A549 (cell line): ENCODE measurements around the gene RANGRF. TPM values are rescaled to one million over a fixed set of nuclear protein-coding genes. Genes with fewer than 3 reads are reported as not detected.

Source experiments
- ATAC-seq, 2 experiments: fragments of 200-7000 bp in 1 of 2; fragments of >200 bp in 1 of 2; cut with Nextera tagmentation in 1 of 2; cut with Tn5 transposase in 1 of 2; 3 replicates each; pipeline versions ENCODE4 v1.8.0 to v1.9.1; 2018 to 2020; ENCODE audit warnings: mild to moderate bottlenecking in 1 of 2, moderate library complexity in 1 of 2
- CTCF ChIA-PET: fragments of 300-600 bp; sonication (Branson Sonifier 250); formaldehyde crosslinking; extraction: SDS; loops from one replicate; lab custom pipeline; 2021; ENCODE audit warnings: antibody characterized with exemption, inconsistent platforms; lab: Yijun Ruan, JAX
- POLR2A ChIA-PET: fragments of 350-600 bp; formaldehyde crosslinking; extraction: SDS; loops from one replicate; lab custom pipeline; 2021; ENCODE audit warnings: antibody characterized with exemption, inconsistent platforms; lab: Yijun Ruan, JAX
- DNase-seq, 2 experiments: peaks; one replicate each; pipeline versions ENCODE4 v3.0.0 to v3.0.0-alpha.2; 2011 to 2016; ENCODE audit warnings: low read depth in 1 of 2, low spot score in 1 of 2
- FAIRE-seq: peaks from 2 replicates; lab custom pipeline; 2011; peaks lifted over from hg19 to GRCh38; lab: Jason Lieb, UNC
- H3K27ac ChIP-seq, 2 experiments: fragments of >200 bp; sonication (Bioruptor Twin); formaldehyde crosslinking; 3 replicates each; pipeline ENCODE4 v1.5.1; 2016 to 2017
- H3K4me1 ChIP-seq: fragments of >200 bp; sonication (Bioruptor Twin); formaldehyde crosslinking; 3 replicates; pipeline ENCODE4 v1.6.1; 2016
- H3K4me2 ChIP-seq: fragments of >200 bp; sonication (Bioruptor Twin); formaldehyde crosslinking; 3 replicates; pipeline ENCODE4 v1.6.1; 2016
- H3K4me3 ChIP-seq: fragments of >200 bp; sonication (Bioruptor Twin); formaldehyde crosslinking; 3 replicates; pipeline ENCODE4 v1.5.1; 2016
- H3K9me3 ChIP-seq: fragments of >200 bp; sonication (Bioruptor Twin); formaldehyde crosslinking; 3 replicates; pipeline ENCODE4 v1.6.1; 2016
- BHLHE40 ChIP-seq: IDR thresholded peaks from 2 replicates; pipeline ENCODE4 v1.6.1; 2012; ENCODE audit warnings: low read depth, low read length, inconsistent platforms
- CBX2 ChIP-seq: fragments of 200-600 bp; sonication (generic); IDR thresholded peaks from 2 replicates; pipeline ENCODE4 v1.6.1; 2016; ENCODE audit warnings: low read depth, mild to moderate bottlenecking, borderline replicate concordance
- CBX8 ChIP-seq: fragments of 200-600 bp; sonication (generic); IDR thresholded peaks from 2 replicates; pipeline ENCODE4 v1.6.1; 2016
- CHD2 ChIP-seq: fragments of 150-350 bp; IDR thresholded peaks from 2 replicates; pipeline ENCODE4 v1.6.1; 2014; ENCODE audit warnings: low read length; ENCODE audit not compliant: partially characterized antibody
- CHD4 ChIP-seq: fragments of 200-600 bp; sonication (generic); IDR thresholded peaks from 2 replicates; pipeline ENCODE4 v1.6.1; 2016; ENCODE audit warnings: antibody characterized with exemption, mild to moderate bottlenecking, borderline replicate concordance
- E2F6 ChIP-seq: IDR thresholded peaks from 2 replicates; pipeline ENCODE4 v1.6.1; 2012; ENCODE audit warnings: low read depth, borderline replicate concordance
- FOSL2 ChIP-seq, 2 experiments: fragments of 450-650 bp in 1 of 2; fragments of >200 bp in 1 of 2; sonication (Bioruptor Twin) in 1 of 2; formaldehyde crosslinking; IDR thresholded peaks; 2 replicates each; pipeline versions ENCODE4 v1.5.0 to v1.6.1; 2016 to 2020; ENCODE audit warnings: mild to moderate bottlenecking in 1 of 2, moderate library complexity in 1 of 2
- FOXS1 ChIP-seq: fragments of 250-450 bp; sonication (Bioruptor Pico); IDR thresholded peaks from 2 replicates; pipeline ENCODE4 v1.5.0; 2020; ENCODE audit warnings: mild to moderate bottlenecking, moderate library complexity
- HDAC2 ChIP-seq: fragments of 200-600 bp; sonication (generic); IDR thresholded peaks from 2 replicates; pipeline ENCODE4 v1.6.1; 2016
- HOXA7 ChIP-seq: fragments of 250-450 bp; sonication (Bioruptor Pico); IDR thresholded peaks from 2 replicates; pipeline ENCODE4 v1.5.0; 2020; ENCODE audit warnings: mild to moderate bottlenecking, moderate library complexity
- HOXB13 ChIP-seq: fragments of 250-450 bp; sonication (Bioruptor Pico); IDR thresholded peaks from 2 replicates; pipeline ENCODE4 v1.5.0; 2020; ENCODE audit warnings: low read depth, mild to moderate bottlenecking, moderate library complexity
- HOXB5 ChIP-seq: fragments of 250-450 bp; sonication (Bioruptor Pico); IDR thresholded peaks from 2 replicates; pipeline ENCODE4 v1.5.0; 2020; ENCODE audit warnings: mild to moderate bottlenecking, moderate library complexity
- KDM1A ChIP-seq: fragments of 200-600 bp; sonication (generic); IDR thresholded peaks from 2 replicates; pipeline ENCODE4 v1.6.1; 2016; ENCODE audit warnings: low read depth, mild to moderate bottlenecking
- MAFK ChIP-seq: fragments of 450-650 bp; IDR thresholded peaks from 2 replicates; pipeline ENCODE4 v1.6.1; 2014; ENCODE audit not compliant: partially characterized antibody
- NPAS2 ChIP-seq: fragments of 250-450 bp; sonication (Bioruptor Pico); IDR thresholded peaks from 2 replicates; pipeline ENCODE4 v1.8.0; 2022; ENCODE audit warnings: mild to moderate bottlenecking, moderate library complexity, borderline replicate concordance
- NR3C1 ChIP-seq: fragments of >200 bp; sonication (Bioruptor Twin); formaldehyde crosslinking; IDR thresholded peaks from 3 replicates; pipeline ENCODE4 v1.6.1; 2017
- POLR2AphosphoS2 ChIP-seq: conservative IDR thresholded peaks from 2 replicates; pipeline ENCODE4 v1.6.1; 2012; ENCODE audit warnings: low read length, improper control_type of control experiment, inconsistent platforms
- RCOR1 ChIP-seq: fragments of 150-350 bp; IDR thresholded peaks from 2 replicates; pipeline ENCODE4 v1.6.1; 2014; ENCODE audit warnings: antibody characterized with exemption, low read length, low read depth
- REST ChIP-seq: fragments of 200-600 bp; sonication (generic); IDR thresholded peaks from 2 replicates; pipeline ENCODE4 v1.6.1; 2016; ENCODE audit warnings: antibody characterized with exemption, mild to moderate bottlenecking, moderate library complexity
- RNF2 ChIP-seq: fragments of 200-600 bp; sonication (generic); IDR thresholded peaks from 2 replicates; pipeline ENCODE4 v1.6.1; 2016; ENCODE audit warnings: low read depth, mild to moderate bottlenecking, antibody characterized with exemption, moderate library complexity, borderline replicate concordance
- SMC3 ChIP-seq: fragments of >200 bp; sonication (Bioruptor Twin); formaldehyde crosslinking; IDR thresholded peaks from 3 replicates; pipeline ENCODE4 v1.6.1; 2018; ENCODE audit warnings: inconsistent platforms
- SREBF2 ChIP-seq: fragments of 450-650 bp; IDR thresholded peaks from 2 replicates; pipeline ENCODE4 v1.6.1; 2014; ENCODE audit warnings: mild to moderate bottlenecking, moderate library complexity
- TFCP2L1 ChIP-seq: fragments of 250-450 bp; sonication (Bioruptor Pico); IDR thresholded peaks from 2 replicates; pipeline ENCODE4 v1.5.0; 2021; ENCODE audit warnings: mild to moderate bottlenecking
- TP53 ChIP-seq: fragments of 250-450 bp; sonication (Bioruptor Pico); IDR thresholded peaks from 2 replicates; pipeline ENCODE4 v1.5.0; 2021; ENCODE audit warnings: mild to moderate bottlenecking, moderate library complexity
- ZFP36 ChIP-seq: fragments of 450-650 bp; IDR thresholded peaks from 2 replicates; pipeline ENCODE4 v1.6.1; 2014; ENCODE audit warnings: borderline replicate concordance; ENCODE audit not compliant: partially characterized antibody
- WGBS: methylation state at CpG from one replicate; pipeline ENCODE4 v1.1.6; 2017; ENCODE audit errors: missing lambda C conversion rate; 5-methylcytosine and 5-hydroxymethylcytosine counted together
- polyA plus RNA-seq, 4 experiments: library from polyadenylated mRNA; depleted of rRNA in 3 of 4; stranded (reverse); fragments of >200 nt; fragmentation: RNase III in 1 of 4; extraction: RNeasy Plus Mini Kit Qiagen cat#74134 plus additional on column Dnase treatment in 1 of 4; gene quantifications; 2 replicates in 3 of 4; 3 replicates in 1 of 4; pipeline ENCODE4 v1.2.3, GENCODE V29; 2011 to 2017
- TF ChIP-seq, protein P1 (sequence below): fragments of 450-650 bp; IDR thresholded peaks from 2 replicates; pipeline ENCODE4 v1.6.1; 2014; ENCODE audit warnings: antibody characterized with exemption
- TF ChIP-seq, protein P2 (sequence below): fragments of 150-350 bp; IDR thresholded peaks from 2 replicates; pipeline ENCODE4 v1.6.1; 2014; ENCODE audit warnings: low read depth, mild to moderate bottlenecking, low read length
- TF ChIP-seq, protein P3 (sequence below): fragments of 250-450 bp; sonication (Bioruptor Pico); IDR thresholded peaks from 2 replicates; pipeline ENCODE4 v1.5.0; 2021; ENCODE audit warnings: mild to moderate bottlenecking, moderate library complexity, borderline replicate concordance

Gene RANGRF
- polyA plus RNA-seq, 2 of the 4 experiments (the other 2 are of a cell fraction): 47.2 to 56.4 TPM

GRCh38 chr17:8294814-8295316, 6.4 kb downstream of the RANGRF start:
- FAIRE-seq: no peak
- CTCF ChIA-PET: interaction anchor here (0.7 to 3.1 kb wide), 7 partner anchors 9 to 139 kb away, joined by 3 to 12 read pairs (median 3); no protein-coding TSS in a partner anchor
- WGBS: 12% methylated on average over 15 of the region's 15 CpGs
- H3K9me3 ChIP-seq: peaks cover 5% of the 10 kb centered on the region; the same call in 1 of the 3 replicates
- peaks cover 16% of the 10 kb centered on the region for H3K4me1 ChIP-seq
- H3K4me3 ChIP-seq: peak overlapping the region; percentile 48
- H3K4me2 ChIP-seq: peak overlapping the region; percentile 84
- TF ChIP-seq CBX8 (no peak), TP53 (CRISPR knock-in tag) (no peak), NR3C1 (no peak), E2F6 (no peak), KDM1A (no peak), NPAS2 (no peak), ZFP36 (no peak), SMC3 (no peak), SREBF2 (no peak), HOXA7 (CRISPR knock-in tag) (no peak)
- TF ChIP-seq, protein P1, sequence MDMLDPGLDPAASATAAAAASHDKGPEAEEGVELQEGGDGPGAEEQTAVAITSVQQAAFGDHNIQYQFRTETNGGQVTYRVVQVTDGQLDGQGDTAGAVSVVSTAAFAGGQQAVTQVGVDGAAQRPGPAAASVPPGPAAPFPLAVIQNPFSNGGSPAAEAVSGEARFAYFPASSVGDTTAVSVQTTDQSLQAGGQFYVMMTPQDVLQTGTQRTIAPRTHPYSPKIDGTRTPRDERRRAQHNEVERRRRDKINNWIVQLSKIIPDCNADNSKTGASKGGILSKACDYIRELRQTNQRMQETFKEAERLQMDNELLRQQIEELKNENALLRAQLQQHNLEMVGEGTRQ: no peak
- TF ChIP-seq, protein P2, sequence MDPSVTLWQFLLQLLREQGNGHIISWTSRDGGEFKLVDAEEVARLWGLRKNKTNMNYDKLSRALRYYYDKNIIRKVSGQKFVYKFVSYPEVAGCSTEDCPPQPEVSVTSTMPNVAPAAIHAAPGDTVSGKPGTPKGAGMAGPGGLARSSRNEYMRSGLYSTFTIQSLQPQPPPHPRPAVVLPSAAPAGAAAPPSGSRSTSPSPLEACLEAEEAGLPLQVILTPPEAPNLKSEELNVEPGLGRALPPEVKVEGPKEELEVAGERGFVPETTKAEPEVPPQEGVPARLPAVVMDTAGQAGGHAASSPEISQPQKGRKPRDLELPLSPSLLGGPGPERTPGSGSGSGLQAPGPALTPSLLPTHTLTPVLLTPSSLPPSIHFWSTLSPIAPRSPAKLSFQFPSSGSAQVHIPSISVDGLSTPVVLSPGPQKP: no peak
- TF ChIP-seq, all 56 proteins: peak for 0
- ATAC-seq (peak; percentile 48), DNase-seq (no peak)
- POLR2A ChIA-PET: interaction anchor here (0.7 to 2.2 kb wide), 31 partner anchors 11 to 336 kb away, joined by 3 to 70 read pairs (median 4); partner anchors contain the start of genes AURKB, BORCS6, CTC1 and HES7
- peak overlapping the region; percentile 89 to 93 for H3K27ac ChIP-seq

DNA sequence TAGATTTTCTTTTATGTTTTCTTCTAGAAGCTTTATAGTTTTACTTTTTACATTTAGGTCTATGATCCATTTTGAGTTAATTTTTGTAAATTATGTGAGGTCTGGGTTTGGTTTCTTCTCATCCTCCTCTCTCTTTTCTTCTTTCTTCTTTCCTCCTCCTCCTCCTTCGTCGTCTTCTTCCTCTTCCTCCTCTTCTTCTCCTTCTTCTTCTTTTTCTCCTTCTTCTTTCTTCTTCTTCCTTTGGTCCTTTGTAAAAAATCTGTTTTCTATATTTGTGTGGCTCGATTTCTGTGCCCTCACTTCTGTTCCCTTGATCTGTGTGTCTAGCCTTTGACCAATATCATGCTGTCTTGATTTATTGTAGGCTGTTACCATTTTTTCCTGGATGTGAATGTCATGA, 11.8 kb downstream of the RANGRF start:
- CTCF ChIA-PET: interaction anchor here (0.6 to 3.6 kb wide), 29 partner anchors 8 to 242 kb away, joined by 3 to 39 read pairs (median 5); partner anchors contain the start of gene CTC1
- ATAC-seq: peak; percentile 2 to 30; a peak in 4 of 6 replicates
- peaks cover 5% of the 10 kb centered on the region; the same call in 1 of the 3 replicates for H3K9me3 ChIP-seq
- no peak for DNase-seq
- 0 out of 6 replicates have a peak overlapping the region, but pooled peaks of 1 of the 2 experiments have one; percentile 18 for H3K27ac ChIP-seq
- FAIRE-seq: no peak
- TF ChIP-seq RNF2: no peak
- TF ChIP-seq SMC3: no peak
- no peak for TF ChIP-seq HOXB13 (CRISPR knock-in tag)
- TF ChIP-seq CHD2: no peak
- TF ChIP-seq TP53 (CRISPR knock-in tag): no peak
- TF ChIP-seq, protein P3, sequence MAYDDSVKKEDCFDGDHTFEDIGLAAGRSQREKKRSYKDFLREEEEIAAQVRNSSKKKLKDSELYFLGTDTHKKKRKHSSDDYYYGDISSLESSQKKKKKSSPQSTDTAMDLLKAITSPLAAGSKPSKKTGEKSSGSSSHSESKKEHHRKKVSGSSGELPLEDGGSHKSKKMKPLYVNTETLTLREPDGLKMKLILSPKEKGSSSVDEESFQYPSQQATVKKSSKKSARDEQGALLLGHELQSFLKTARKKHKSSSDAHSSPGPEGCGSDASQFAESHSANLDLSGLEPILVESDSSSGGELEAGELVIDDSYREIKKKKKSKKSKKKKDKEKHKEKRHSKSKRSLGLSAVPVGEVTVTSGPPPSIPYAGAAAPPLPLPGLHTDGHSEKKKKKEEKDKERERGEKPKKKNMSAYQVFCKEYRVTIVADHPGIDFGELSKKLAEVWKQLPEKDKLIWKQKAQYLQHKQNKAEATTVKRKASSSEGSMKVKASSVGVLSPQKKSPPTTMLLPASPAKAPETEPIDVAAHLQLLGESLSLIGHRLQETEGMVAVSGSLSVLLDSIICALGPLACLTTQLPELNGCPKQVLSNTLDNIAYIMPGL (CRISPR knock-in tag): no peak
- TF ChIP-seq FOXS1 (CRISPR knock-in tag): no peak
- TF ChIP-seq RCOR1: no peak
- TF ChIP-seq KDM1A: no peak
- TF ChIP-seq TFCP2L1 (CRISPR knock-in tag): no peak
- no peak for TF ChIP-seq MAFK
- TF ChIP-seq HOXB5: no peak
- no peak for TF ChIP-seq NPAS2
- TF ChIP-seq CHD4: no peak
- no peak for TF ChIP-seq FOSL2 (IDR thresholded peaks at IDR 0.05)
- TF ChIP-seq FOSL2 (CRISPR knock-in tag; IDR thresholded peaks at IDR 0.05): no peak
- TF ChIP-seq BHLHE40: no peak
- TF ChIP-seq POLR2AphosphoS2: no peak
- TF ChIP-seq REST: no peak
- TF ChIP-seq CBX2: no peak
- TF ChIP-seq HDAC2: no peak
- 57% methylated on average over 3 of the region's 3 CpGs for WGBS
- H3K4me2 ChIP-seq: peak overlapping the region; percentile 12; the same call in 1 of the 3 replicates
- POLR2A ChIA-PET: interaction anchor here (0.8 to 1.4 kb wide), 3 partner anchors 53 to 127 kb away, joined by 3 to 8 read pairs (median 3); partner anchors contain the start of genes CTC1 and KRABD2
- no peaks in the 10 kb centered on the region for H3K4me1 ChIP-seq
- no peak overlapping the region for H3K4me3 ChIP-seq
